HG02610 (cell line): ENCODE measurements around the gene RAB11FIP3.
"Not testable (repeated sequence)": the region's sequence is repeated elsewhere in the genome, so short reads cannot be mapped to it uniquely, and the experiment has no call there.

ENCODE experiments used
- ATAC-seq: cut with Tn5 transposase; IDR thresholded peaks from one replicate; pipeline ENCODE4 v1.9.1; 2021; ENCODE audit warnings: mild to moderate bottlenecking, moderate library complexity; ENCODE audit not compliant: unreplicated experiment

RAB11FIP3 gene

GRCh38 chr16:425082-425718, at the start of gene RAB11FIP3:
RAB11FIP3 (plus strand) TSS chr16:425649; CDS start chr16:426007, 358 bp downstream.
- peak; percentile 85 for ATAC-seq

- no peak for ATAC-seq
These were observed 49.3 kb upstream of the RAB11FIP3 start for GRCh38 chr16:375927-376816.

- ATAC-seq: no peak
These were observed 48.5 kb upstream of the RAB11FIP3 start for GRCh38 chr16:376817-377418.

- ATAC-seq: no peak
These were observed 48.0 kb upstream of the RAB11FIP3 start for GRCh38 chr16:377419-377951.

- not testable (repeated sequence) for ATAC-seq
These were observed 47.2 kb upstream of the RAB11FIP3 start for GRCh38 chr16:378113-378820.

GRCh38 chr16:378821-379182, 46.6 kb upstream of the RAB11FIP3 start:
- no peak for ATAC-seq

- ATAC-seq: no peak
These were observed 46.1 kb upstream of the RAB11FIP3 start for GRCh38 chr16:379183-379960.

- ATAC-seq: no peak
These were observed 45.3 kb upstream of the RAB11FIP3 start for GRCh38 chr16:379961-380761.

- ATAC-seq: no peak
These were observed 44.8 kb upstream of the RAB11FIP3 start for GRCh38 chr16:380762-381011.

- ATAC-seq: no peak
These were observed 44.2 kb upstream of the RAB11FIP3 start for GRCh38 chr16:381012-381788.

GRCh38 chr16:381789-382717, 43.4 kb upstream of the RAB11FIP3 start, which contains the start of gene PGAP6:
PGAP6 (minus strand) TSS chr16:381978; CDS start chr16:381821, 157 bp downstream.
- no peak for ATAC-seq

GRCh38 chr16:383326-384051, 42.0 kb upstream of the RAB11FIP3 start:
- peak; percentile 46 for ATAC-seq

- ATAC-seq: no peak
These were observed 38.8 kb upstream of the RAB11FIP3 start for GRCh38 chr16:386641-387156.

GRCh38 chr16:387761-388666, 37.4 kb upstream of the RAB11FIP3 start:
- ATAC-seq: not testable (repeated sequence)

GRCh38 chr16:389352-389751, 36.1 kb upstream of the RAB11FIP3 start:
- ATAC-seq: no peak

GRCh38 chr16:391885-392335, 33.5 kb upstream of the RAB11FIP3 start:
- ATAC-seq: peak; percentile 45
